Left renal cortex interstitium (tissue), 4 donors: ENCODE results near the gene NRXN3. TPM values are rescaled to one million over a fixed set of nuclear protein-coding genes. Genes with fewer than 3 reads are reported as not detected.

Source experiments
- DNase-seq, 4 donors: peaks; one replicate each; pipeline ENCODE4 v3.0.0-alpha.2; 2013; ENCODE audit warnings: low read depth in 4 of 4, low spot score in 2 of 4, missing footprints in 1 of 4
- polyA plus RNA-seq, 4 donors: library from polyadenylated mRNA; unstranded; fragments of 120-200 nt; gene quantifications; one replicate each; pipeline ENCODE4 v1.2.1, GENCODE V29; 2013; ENCODE audit not compliant: insufficient read length in 4 of 4

NRXN3 gene
- polyA plus RNA-seq, 4 donors, result 5.4 to 8.4 (median 6.3) TPM

GRCh38 chr14:79369359-79370332 lies 1199.5 kb downstream of the NRXN3 start:
- DNase-seq, result no peak

DNA sequence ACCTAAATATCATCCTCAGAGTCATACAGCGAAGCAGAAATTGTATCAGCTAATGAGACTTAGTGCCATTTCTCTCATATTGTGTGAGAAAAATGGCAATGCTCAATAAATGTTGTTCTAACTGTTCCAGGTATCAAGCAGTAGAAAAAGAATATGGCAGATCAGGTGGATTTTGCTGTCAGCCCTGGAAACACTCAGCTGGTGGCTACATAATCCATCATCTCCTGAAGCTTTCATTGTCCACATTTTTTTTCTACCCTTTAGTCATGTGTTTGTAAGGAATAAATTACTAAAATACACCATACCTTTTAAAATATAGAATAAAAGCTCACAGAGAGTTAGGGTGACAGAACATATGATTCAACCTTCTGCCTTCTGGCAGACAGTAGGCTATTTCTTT lies 1200.8 kb downstream of the NRXN3 start:
- DNase-seq, result no peak

DNA sequence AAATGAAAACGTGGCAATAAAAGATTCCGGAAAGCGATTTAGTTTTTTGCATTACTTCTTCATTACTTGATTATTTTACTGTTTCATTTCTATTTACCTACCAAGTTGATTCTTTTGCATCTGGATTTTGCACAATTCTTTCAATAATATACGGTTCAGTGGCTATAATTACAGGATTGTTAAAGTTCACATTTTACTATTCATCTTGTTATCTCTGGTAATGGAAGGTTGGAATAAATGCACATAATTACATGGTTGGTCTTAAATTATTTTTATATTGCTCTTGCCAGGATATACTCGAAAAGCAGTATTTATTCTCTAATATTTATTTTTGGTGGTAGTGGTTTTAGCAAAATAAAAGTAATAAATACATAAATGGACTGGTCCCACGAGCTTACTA lies 1203.3 kb downstream of the NRXN3 start:
- DNase-seq, result no peak

DNA sequence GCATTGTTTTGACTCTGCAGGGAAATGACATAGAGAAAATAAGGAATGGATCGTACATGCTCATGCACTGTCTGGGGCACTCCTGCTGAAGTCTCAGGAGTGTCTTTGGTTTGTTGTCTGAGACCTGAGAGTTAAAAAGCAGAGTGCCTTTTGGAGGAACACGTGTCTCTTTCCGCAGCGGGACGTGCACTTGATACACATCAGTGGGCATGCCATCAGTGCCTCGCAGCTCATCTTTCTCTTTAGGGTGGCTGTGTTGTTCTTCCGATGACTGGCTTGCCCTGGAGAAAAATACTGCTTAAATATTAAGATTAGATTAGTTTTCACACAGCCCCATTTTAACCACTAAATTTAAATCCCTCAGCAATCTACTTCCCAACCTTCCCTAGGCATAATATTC lies 1205.2 kb downstream of the NRXN3 start:
- no peak for DNase-seq

DNA sequence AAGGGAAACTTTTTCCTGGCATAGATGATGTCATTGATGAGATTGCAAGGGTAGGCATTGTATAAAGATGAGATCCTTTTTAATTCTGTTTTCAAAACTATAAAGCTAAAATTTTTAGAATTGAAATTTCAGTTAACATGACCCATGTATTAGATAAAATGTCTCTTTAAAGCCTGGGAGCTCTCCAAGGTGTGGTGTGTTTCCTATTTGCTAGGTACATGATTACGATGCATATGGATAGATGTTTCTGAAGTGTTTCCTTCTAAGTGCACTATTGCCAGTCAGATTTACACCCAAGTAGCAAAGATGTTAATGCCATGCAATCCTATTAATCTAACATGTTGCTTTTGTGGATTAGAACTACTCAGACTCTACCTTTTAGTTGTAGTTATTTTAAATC lies 1206.4 kb downstream of the NRXN3 start:
- DNase-seq, result no peak

- DNase-seq, result no peak
Observed at GRCh38 chr14:79378020-79378419, 1207.8 kb downstream of the NRXN3 start.

DNA sequence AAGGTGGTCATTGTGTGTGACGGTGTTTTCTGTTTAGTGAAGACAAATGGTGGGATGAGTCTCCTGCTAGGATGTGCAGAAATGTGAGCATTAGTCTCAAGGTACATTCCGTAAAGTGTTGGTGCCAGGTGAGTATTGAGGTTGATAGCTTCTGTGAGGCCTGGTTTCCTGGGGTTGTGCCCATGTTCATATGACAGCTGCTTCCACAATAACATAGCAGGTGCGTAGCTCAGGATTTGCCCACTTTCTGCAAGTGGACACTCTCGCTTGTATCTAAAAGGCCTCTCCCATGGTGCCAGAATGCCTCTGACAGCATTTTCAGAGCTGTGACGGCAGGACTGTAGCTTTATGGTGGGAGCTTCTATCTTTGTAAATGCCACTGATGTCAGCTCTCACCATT lies 1209.1 kb downstream of the NRXN3 start:
- DNase-seq, result no peak

GRCh38 chr14:79383031-79383430 lies 1212.9 kb downstream of the NRXN3 start:
- DNase-seq, result no peak

DNA sequence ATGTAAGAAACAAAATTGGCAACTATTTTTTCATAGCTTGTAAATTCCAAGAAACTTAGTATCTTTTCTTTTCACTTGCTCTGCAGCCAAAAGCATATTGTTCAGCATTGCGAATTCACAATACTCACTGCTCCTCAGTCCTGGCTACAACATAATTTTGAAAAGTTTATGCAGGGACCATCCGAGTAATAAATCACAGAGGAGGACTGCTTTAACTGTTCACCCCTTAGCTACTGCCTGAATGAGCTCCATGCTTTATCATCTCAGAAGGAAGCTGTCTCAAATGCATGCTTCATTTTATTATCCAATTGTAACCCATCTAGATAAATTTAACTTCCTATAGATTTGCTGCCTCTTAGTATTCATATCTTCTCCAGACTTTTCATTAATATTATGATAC lies 1213.3 kb downstream of the NRXN3 start:
- DNase-seq, result no peak

DNA sequence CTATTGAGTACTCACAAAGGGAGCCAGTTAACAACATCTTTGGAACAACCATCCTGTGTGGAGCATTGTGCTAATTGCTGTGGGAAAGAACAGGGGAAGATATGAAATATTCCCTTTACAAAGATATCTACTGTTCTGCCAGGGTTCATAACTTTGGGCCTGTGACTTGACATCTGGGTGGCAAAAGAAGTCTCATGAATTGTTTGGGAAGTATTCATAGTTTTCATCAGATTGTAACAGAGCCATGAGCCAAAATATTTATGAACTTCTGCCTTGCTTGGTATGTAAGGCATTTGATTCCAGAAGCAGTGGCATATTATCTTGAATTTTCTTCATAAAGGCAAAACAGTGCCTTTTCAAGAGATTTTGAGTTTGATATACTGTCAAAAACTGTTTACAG lies 1224.9 kb downstream of the NRXN3 start:
- no peak for DNase-seq

DNA sequence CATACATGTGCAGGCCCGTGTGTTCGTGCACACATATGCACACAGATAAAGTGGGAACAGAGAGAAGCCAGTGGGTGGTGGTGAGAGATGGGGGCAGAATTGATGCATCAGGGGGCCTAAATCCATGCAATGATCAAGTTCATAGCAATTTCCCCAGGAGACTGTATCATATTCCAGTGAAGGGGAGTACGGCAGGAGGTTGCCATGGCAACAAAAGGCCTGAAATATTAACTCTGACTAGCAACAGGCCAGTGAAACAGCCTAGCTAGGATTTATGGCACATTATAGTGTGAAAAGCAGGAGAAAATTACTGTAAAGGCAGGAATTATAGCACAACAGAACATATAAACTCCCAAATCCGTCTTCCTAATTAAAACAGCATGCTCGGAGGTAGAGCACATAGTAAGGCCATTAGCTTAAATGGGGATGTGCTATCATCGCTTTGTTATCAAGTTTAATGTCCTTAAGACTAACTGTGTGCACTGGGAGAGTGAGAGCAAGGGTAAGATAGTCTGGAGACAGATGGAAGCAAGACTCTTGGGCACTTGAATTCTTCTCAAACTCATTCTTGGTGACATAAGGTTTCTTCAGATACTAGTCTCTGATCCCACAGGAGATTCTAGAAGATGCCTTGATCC lies 1234.8 kb downstream of the NRXN3 start:
- peak in 3 of 4 donors; percentile 17 to 23 (median 21) for DNase-seq

DNA sequence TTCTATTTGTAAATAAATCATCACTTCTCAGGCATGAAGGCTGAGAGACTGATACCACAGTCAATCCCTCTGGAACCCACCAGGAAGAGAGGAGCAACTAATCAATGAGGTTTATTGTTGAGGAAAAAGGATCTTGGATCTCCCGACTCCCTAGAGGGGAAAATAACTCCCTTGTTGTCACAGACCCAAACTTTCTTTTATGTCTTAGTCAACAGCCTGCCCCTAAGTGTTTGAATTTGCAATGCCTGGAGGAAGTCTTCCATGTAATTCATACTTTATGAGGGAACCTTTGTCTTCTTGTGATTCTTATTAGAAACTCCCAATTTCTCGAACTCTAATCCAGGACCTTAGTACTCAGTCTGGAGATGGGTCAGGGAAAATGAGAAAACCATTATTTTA lies 1235.3 kb downstream of the NRXN3 start:
- DNase-seq, result no peak

GRCh38 chr14:79407572-79407971 lies 1237.4 kb downstream of the NRXN3 start:
- DNase-seq, result no peak

- no peak for DNase-seq
Observed at GRCh38 chr14:79408696-79409095, 1238.5 kb downstream of the NRXN3 start.

DNA sequence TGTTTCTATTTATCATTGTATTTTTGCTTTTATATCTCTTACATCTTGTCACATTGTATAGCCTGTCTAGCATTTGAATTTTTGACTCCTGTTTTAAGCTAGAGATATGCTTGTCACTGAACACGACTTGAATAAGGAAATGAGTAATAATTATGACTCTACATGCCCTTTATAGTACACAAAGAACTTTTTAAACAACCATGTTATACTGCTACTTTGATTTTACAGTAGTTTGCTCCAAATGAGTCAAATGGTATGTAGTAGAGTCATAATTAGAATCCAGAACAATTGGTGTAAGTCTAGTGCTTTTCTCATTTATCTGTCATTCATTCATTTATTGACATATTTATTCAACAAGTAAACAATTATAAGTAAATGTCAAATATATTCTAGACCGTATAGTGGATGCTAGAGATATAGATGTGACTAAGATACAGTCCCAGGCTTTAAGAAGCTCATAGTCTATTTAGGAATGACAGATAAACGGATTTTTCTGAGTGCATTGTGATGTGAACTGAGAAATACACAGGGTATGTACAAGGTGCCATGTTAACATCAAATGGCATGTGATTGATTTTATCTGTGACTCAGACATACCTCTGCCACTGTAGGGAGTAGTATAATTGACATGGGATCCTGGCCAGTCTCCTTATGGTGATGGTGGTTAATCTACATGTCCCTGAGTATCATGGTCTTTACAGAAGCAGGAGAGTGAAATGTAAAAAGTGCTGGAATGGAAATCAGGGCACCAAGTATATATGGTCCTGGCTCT lies 1241.4 kb downstream of the NRXN3 start:
- no peak for DNase-seq

GRCh38 chr14:79412822-79413221 lies 1242.6 kb downstream of the NRXN3 start:
- DNase-seq, result no peak

DNA sequence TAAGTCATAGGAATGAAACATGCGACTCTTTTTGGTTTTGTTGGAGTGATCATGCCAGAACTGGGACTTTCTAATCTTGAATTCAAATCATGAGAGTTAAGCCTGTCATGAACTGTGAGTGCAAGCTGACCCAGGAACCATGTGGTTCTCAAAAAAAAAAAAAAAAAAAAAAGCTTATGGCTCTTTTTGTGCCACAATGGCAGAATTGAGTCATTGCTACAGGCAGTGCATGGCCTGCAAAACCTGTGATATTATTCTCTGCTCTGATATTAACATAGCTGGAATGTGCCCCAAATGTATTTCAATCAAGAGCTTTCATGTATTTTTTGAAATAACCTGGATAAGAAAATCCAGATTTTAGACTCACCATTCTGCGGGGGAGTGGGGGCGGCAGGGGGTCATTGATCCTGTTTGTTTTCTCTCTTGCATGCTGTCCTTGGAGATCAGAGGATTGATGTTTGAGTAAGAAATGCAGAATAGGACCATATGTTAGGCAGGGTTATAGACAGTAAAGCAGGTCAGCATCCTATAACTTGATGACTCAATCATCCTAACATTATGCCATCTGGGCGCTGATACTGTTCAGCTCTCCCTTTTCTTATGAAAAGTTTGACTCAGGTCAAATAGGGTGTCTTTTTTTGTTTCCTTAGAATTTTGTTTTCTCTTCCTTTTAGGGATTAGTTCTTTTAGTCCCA lies 1243.7 kb downstream of the NRXN3 start:
- DNase-seq, result no peak

GRCh38 chr14:79415726-79416125 lies 1245.6 kb downstream of the NRXN3 start:
- DNase-seq, result no peak

GRCh38 chr14:79417961-79418360 lies 1247.8 kb downstream of the NRXN3 start:
- no peak for DNase-seq

DNA sequence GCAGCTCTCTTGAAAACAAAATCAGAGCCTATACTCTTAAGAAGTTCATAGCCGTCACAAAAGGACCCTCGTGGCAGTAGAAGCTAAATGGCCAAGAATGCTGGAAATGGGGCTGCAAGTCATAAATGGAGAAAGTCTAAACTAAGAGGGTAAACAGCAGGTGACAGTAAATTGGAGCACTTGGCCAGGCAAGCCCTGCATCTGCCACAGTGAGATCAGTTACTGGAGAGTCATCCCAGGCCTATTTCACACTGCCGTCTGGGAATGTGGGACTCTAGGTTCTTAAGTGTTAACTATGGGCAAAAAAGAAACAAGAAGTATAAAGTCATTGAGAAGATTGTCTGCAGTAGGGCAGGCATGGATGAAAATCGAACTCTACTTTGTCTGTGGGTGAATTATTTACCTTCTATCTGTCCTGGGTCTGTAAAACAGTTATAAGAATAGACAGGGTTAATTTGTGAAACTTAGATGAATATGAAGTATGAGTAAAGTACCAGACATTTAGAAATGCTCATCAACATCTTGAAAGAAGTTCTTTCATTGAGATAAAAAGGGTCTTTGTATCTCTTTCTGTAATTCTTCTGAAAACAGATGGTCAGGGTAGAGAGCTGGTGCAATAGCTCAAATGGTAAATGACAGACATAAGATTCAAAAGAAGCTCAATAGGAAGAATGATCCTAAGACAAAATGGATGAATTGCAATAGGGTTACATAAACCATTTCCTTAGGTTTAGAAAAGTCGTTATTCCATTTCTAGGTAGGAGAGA lies 1248.7 kb downstream of the NRXN3 start:
- no peak for DNase-seq
